NCI-H526 treated with DMSO at 0.1 percent for 48 hours (cell line): ENCODE data around the gene RBM20.
"Not testable (repeated sequence)": the region's sequence is repeated elsewhere in the genome, so short reads cannot be mapped to it uniquely, and the experiment has no call there.

Experiments
- DNase-seq: peaks from one replicate; lab custom pipeline; 2025; lab: John Stamatoyannopoulos, UW

Gene RBM20

GRCh38 chr10:110625951-110626855 is 17.9 kb upstream of the RBM20 start:
- no peak for DNase-seq

DNA sequence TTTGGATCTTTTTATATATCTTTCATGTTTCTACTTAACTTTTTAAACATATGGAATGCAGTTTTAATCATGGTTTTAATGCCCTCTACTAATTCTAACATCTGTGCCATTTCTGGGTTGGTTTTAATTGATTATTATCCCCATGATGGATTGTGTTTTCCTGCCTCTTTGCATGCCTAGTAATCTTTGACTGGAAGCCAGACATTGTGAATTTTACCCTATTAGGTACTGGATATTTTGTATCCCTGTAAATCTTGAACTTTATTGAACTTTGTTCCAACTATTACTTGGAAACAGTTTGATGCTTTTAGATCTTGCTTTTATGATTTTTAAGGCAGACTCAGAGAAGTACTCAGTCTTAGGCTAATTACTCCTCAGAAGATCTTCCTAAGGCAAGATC is 16.0 kb upstream of the RBM20 start:
- DNase-seq: no peak

- DNase-seq: no peak
Observed at GRCh38 chr10:110629680-110630191, 14.4 kb upstream of the RBM20 start.

DNA sequence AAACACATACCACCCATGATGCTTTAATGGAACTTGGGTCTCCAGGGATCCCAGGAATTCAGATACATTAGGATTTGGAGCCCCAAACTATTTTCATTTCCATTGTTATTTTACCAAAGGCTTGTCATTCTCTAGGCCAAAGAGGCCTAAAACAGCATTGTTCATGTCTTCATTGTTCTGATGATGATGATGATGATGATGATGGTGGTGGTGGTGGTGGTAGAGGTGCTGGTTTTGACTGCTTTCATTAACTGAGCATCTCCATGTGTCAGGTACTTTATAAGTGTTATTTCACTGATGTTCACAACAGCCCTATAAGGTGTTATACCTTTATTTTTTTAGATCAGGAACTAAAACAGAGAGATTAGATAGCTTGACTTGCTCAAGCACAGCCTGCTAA is 12.2 kb upstream of the RBM20 start:
- DNase-seq: no peak

- DNase-seq: no peak
Observed at GRCh38 chr10:110632591-110633215, 11.4 kb upstream of the RBM20 start.

DNA sequence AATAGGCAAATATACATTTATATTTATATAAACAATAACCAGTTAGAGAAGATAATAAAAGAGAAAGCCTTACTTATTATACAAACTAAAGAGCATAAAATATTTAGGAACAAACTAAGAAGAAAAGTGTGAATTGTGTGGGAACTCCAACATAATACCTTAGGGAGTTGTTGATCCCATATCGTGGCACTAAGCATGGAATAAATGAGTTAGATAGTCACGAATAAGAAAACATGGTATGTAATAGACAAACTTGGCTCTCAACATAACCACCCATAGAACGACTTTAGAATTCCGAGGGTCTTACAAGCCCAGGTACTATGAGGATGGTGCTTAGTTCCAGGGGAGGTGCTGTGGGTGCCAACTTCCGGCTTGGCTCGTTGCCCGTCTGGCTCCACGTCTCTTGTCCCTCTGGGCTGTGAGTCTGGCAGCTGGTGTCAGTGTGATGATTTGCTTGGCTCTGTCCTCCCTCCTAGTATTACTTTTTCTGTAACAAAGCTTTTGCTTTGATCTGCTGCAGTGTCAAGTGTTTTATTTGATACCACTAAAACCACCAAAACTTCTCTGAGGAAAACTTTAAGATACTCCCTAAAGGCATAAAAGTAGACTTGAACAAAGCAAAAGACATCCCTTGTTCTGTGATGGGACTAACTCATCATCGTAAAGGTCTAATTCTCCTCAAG is 9.5 kb upstream of the RBM20 start:
- no peak for DNase-seq

- no peak for DNase-seq
Observed at GRCh38 chr10:110636572-110636931, 7.6 kb upstream of the RBM20 start.

GRCh38 chr10:110636932-110637557 is 7.1 kb upstream of the RBM20 start:
- no peak for DNase-seq

DNA sequence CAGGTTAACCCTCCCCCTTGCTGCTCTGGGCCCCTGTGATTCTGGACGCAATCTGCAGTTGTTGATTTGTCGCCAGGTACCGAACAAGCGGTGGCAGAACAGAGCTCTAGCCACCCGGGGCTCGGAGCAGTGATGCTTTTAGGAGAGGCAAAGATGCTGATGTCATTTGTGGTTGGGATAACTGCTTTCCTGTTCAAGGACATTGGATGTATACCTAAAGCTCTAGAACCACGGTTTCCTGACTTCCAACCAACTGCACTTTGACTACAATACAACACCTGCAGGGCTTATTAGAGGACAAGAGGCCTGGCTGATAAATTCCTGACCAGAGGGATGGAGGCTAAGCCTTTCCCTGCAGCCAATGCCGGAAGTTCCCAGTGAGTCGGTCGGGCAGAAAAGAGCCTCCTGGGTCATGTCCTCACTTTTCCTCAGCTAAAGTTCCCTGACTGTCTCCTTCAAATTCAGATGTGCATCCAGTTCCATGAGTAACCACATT is 6.5 kb upstream of the RBM20 start:
- no peak for DNase-seq

- no peak for DNase-seq
Observed at GRCh38 chr10:110638319-110638718, 5.8 kb upstream of the RBM20 start.

GRCh38 chr10:110639046-110639445 is 5.1 kb upstream of the RBM20 start:
- not testable (repeated sequence) for DNase-seq

- not testable (repeated sequence) for DNase-seq
Observed at GRCh38 chr10:110639858-110640257, 4.3 kb upstream of the RBM20 start.

GRCh38 chr10:110641256-110641655 is 2.9 kb upstream of the RBM20 start:
- peak; percentile 68 for DNase-seq

- peak; percentile 28 for DNase-seq
Observed at GRCh38 chr10:110642204-110643034, 1.7 kb upstream of the RBM20 start.

DNA sequence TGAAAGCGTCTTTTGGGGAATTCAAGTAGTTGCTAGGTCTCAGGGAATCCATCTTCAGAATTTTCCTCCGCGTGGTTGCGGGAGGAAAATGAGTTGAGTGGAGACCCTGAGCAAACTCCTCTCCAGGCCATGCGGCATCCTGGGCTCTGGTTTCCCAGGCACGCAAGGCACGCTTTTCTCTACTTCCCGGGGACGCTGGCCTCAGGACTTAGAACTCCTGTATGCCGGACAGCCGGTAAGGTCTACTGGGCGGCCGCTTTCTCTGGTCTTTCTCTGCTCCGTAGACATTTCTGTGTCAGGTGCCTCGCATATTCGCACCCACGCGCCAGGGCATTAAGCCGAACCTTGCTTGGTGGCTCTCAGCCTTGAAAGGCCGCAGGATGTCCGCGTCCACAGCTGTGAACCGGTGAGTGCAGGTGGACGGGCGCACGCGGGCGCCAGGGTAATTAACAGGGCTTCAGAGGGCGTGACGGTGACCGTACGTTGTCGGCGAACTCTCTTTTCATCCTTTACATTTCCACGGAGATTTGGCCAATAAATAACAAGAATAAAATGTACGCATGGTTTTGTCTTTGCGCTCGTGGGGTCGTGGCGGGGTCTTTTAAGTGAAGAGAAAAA is 992 bp upstream of the RBM20 start:
- DNase-seq: peak; percentile 30

DNA sequence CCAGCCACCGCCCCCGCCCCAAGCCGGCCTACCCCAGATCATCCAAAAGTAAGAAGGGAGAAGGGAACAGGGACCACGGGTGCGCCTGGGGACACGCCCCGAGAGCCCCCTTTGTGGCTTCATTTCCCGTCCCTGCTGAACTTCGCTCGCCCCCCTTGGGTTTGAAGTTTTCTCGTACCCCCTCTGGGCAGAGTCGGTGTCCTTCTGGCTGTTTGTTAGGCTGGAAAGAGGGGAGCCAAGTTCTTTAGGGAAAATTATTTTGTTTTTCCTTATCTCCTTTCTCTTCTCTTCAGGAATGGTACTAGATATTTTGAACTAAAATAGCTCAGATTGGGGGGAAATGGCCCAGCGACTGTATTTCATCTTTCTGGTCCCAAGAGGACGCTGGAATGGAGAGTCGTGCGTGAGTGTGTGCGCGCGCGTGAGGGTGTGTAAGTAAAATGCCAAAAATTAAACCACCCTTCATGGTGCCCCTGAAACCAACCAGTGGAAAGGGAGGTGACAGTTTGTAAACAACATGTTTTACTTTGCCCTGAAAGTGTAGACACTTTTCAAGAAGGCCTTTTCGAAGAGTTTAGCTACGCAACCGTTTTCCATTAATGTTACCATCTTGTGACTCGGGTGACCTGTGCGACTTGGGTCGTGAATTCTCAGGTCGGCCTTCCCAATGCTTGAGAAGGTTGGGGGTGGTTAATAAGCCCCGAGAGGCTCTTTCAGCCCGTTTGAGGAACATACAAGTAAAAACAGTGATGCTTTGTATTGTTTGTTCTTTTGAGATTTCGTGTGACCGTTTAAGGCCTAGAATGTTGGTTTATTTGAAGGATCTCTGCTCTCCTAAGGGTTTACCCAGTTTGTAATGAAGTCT is 694 bp downstream of the RBM20 start:
- peak; percentile 38 for DNase-seq

GRCh38 chr10:110646417-110647135 is 2.4 kb downstream of the RBM20 start:
- peak; percentile 93 for DNase-seq

GRCh38 chr10:110647136-110647430 is 2.9 kb downstream of the RBM20 start:
- no peak for DNase-seq

DNA sequence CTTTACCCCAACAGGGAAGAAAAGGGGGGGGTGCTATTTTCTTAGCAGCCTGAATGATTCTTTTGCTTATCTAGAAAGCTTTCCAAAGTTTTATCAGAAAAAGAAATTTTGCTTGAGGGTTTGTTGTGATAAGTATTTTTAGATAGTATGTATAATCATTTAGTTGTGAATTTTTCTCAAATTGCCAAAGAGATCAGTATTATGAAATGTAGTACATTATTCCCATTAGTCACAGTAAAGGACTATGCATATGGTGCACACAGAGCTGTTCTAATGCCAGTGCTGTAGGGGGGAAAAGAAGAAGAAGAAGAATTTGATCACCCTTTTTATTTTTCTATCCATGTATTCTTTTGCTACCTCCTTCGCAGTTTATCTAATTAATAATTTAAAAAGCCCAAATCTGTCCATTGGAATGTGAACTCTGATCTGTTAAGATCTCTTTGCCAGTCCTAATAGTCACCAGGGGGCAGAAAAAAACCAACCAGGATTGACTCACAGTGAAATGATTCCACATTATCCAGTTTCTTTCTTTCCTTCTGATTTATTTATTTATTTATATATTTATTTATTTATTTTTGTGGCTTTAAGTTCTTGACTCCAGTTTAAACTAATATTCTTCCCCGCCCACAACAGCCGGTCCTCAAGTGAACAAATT is 4.7 kb downstream of the RBM20 start:
- DNase-seq: no peak
